NT2/D1 (cell line): ENCODE data around the gene PHLDA2.

Source experiments
- DNase-seq: peaks from one replicate; pipeline ENCODE4 v3.0.0-alpha.2; 2011; ENCODE audit warnings: low read depth, low spot score
- H3K27me3 ChIP-seq: 2 replicates; pipeline ENCODE4 v1.6.0; 2011; ENCODE audit warnings: mild to moderate bottlenecking; ENCODE audit not compliant: insufficient read length, insufficient read depth
- H3K36me3 ChIP-seq: 2 replicates; pipeline ENCODE4 v1.6.1; 2011; ENCODE audit warnings: mild to moderate bottlenecking, low read length, mixed read lengths; ENCODE audit not compliant: insufficient read depth, insufficient read length
- H3K4me1 ChIP-seq: 2 replicates; pipeline ENCODE4 v1.5.1; 2011; ENCODE audit not compliant: insufficient read depth, insufficient read length
- H3K4me3 ChIP-seq: 2 replicates; pipeline ENCODE4 v1.5.1; 2011; ENCODE audit warnings: low read depth; ENCODE audit not compliant: insufficient read length
- H3K9ac ChIP-seq: 2 replicates; pipeline ENCODE4 v1.6.0; 2011; ENCODE audit warnings: low read depth; ENCODE audit not compliant: insufficient read length
- H3K9me3 ChIP-seq: 2 replicates; pipeline ENCODE4 v1.5.1; 2011; ENCODE audit warnings: mild to moderate bottlenecking, low read length; ENCODE audit not compliant: insufficient read depth
- SUZ12 ChIP-seq: IDR thresholded peaks from 2 replicates; pipeline ENCODE4 v1.6.1; 2011; ENCODE audit not compliant: insufficient read length, insufficient read depth; ENCODE audit errors: extremely low read depth
- YY1 ChIP-seq: IDR thresholded peaks from 2 replicates; pipeline ENCODE4 v1.6.1; 2011; ENCODE audit not compliant: insufficient read length, insufficient read depth
- ZNF274 ChIP-seq: IDR thresholded peaks from 2 replicates; pipeline ENCODE4 v1.6.1; 2011; ENCODE audit warnings: mild to moderate bottlenecking, low read depth, low read length

PHLDA2 gene

DNA sequence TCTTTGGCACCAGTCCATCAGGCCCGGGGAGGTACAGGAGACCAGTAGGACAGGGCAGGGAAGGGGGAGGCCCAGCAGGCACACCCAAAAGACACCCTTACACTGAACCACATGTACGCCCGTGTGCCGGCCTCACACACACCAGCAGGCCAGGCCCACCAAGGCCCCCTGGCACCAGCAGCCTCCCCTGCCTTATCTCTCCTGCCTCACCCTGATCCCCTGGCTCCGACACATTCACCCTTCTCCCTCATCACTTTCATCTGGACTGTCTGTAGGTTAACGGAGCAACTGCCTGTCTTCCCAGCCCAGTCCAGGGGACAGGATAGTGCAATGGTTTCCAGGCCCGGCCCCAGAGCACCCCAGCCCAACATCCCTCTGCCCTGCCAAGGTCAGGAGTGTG, 48.6 kb downstream of the PHLDA2 start:
- TF ChIP-seq SUZ12 (no peak), ZNF274 (no peak), YY1 (no peak)
- Histone ChIP-seq H3K4me1 (peaks cover 18% of the 10 kb centered on the region), H3K36me3 (peaks cover 8% of the 10 kb centered on the region), H3K9me3 (peaks cover 7% of the 10 kb centered on the region; the same call in 1 of the 2 replicates), H3K9ac (no peak overlapping the region), H3K4me3 (no peak overlapping the region), H3K27me3 (peaks cover 53% of the 10 kb centered on the region)
- DNase-seq, result no peak

- peaks cover 8% of the 10 kb centered on the region for H3K36me3 ChIP-seq
- H3K9ac ChIP-seq, result no peak overlapping the region
- no peak for DNase-seq
- H3K4me1 ChIP-seq, result peaks cover 18% of the 10 kb centered on the region
- peaks cover 16% of the 10 kb centered on the region; the same call in 1 of the 2 replicates for H3K9me3 ChIP-seq
- H3K27me3 ChIP-seq, result peaks cover 68% of the 10 kb centered on the region
- TF ChIP-seq SUZ12 (no peak), ZNF274 (no peak), YY1 (no peak)
- no peak overlapping the region for H3K4me3 ChIP-seq
Observed at GRCh38 chr11:2878782-2879181, 50.4 kb downstream of the PHLDA2 start.
